Endothelial cell of hepatic sinusoid (primary cell): ENCODE data around the gene PPARD.

ENCODE experiments used
- in situ Hi-C: cut with HindIII; loops from 2 replicates; pipeline ENCODE4 v1.10.0; 2017; ENCODE audit warnings: low sequenced_read_pairs

Gene PPARD

GRCh38 chr6:35465646-35466045 lies 123.3 kb downstream of the PPARD start:
- in situ Hi-C loops: no loop called here

GRCh38 chr6:35468181-35468979 lies 126.0 kb downstream of the PPARD start, which contains the start of gene RPL10A:
RPL10A (plus strand) TSS chr6:35468401; CDS start chr6:35468435, 34 bp downstream.
- in situ Hi-C loops: no loop called here

- in situ Hi-C loops: no loop called here
Observed at GRCh38 chr6:35468980-35469750, 126.8 kb downstream of the PPARD start.

- in situ Hi-C loops: no loop called here
Observed at GRCh38 chr6:35469751-35470662, 127.6 kb downstream of the PPARD start.

GRCh38 chr6:35470663-35471120 lies 128.3 kb downstream of the PPARD start:
- in situ Hi-C loops: no loop called here

GRCh38 chr6:35471836-35472345 lies 129.5 kb downstream of the PPARD start:
- in situ Hi-C loops: no loop called here

GRCh38 chr6:35473075-35473849 lies 130.9 kb downstream of the PPARD start:
- in situ Hi-C loops: no loop called here

GRCh38 chr6:35473850-35474130 lies 131.4 kb downstream of the PPARD start:
- in situ Hi-C loops: no loop called here

GRCh38 chr6:35474131-35474941 lies 132.0 kb downstream of the PPARD start:
- in situ Hi-C loops: no loop called here

- in situ Hi-C loops: no loop called here
Observed at GRCh38 chr6:35474942-35475570, 132.7 kb downstream of the PPARD start.

- in situ Hi-C loops: no loop called here
Observed at GRCh38 chr6:35475573-35475972, 133.2 kb downstream of the PPARD start.

- in situ Hi-C loops: no loop called here
Observed at GRCh38 chr6:35476004-35476403, 133.6 kb downstream of the PPARD start.

- in situ Hi-C loops: no loop called here
Observed at GRCh38 chr6:35477028-35477427, 134.7 kb downstream of the PPARD start.
